SHP77 treated with DMSO at 0.1 percent for 48 hours (cell line): ENCODE data around the gene IL10RB.

ENCODE experiments used
- DNase-seq: peaks from one replicate; lab custom pipeline; 2025; lab: John Stamatoyannopoulos, UW

Gene IL10RB

DNA sequence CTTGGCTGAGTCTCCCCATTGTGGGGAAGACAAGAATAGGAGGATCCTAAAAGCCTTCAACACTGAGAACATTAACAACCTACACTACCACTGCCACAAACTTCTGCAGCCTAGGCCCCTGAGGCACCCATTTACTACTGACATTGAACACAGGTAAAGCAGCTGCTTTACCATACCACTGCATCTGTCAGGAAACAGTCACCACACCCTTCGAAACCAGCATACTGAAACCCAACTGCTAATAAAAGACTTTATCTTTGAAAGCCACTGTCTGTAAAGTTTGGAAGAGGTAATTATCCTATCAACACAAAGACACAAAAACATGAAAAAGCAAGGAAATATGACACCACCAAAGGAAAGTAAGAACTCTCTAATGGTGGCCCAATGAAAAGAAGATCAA is 66.0 kb downstream of the IL10RB start:
- no peak for DNase-seq

DNA sequence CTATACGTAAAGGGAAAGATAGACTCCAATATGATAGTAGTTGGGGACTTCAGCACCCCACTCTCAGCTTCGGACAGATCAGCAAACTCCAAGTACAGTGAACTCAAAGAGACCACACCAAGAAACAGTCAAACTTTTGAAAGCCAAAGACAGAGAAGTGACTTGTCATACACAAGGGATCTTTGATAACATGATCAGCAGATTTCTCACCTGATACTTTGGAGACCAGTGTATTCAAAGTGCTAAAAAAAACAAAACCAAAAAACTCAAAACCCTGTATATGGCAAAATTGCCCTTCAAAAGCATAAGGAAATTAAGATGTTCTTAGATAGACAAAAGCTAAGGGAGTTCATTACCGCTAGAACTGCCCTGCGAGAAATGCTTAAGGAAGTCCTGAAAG is 68.0 kb downstream of the IL10RB start:
- no peak for DNase-seq

DNA sequence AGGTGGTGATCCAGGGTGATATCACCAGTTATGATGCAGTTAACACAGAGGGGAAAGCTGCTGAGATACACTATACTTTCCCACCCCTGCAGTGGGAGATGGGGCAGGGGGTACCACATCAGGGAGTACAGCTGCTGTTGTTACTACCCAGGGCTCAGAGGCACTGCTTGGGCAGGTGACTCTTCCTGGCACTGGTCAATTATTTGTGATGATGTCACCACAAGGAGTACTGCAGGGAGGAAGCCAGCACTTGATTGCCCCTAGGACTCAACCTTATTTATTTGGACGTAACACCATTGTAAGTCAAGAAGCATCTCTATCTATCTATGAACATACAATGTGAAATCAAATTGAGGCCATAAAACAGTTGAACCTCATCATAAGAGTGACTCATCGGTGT is 68.7 kb downstream of the IL10RB start:
- no peak for DNase-seq

DNA sequence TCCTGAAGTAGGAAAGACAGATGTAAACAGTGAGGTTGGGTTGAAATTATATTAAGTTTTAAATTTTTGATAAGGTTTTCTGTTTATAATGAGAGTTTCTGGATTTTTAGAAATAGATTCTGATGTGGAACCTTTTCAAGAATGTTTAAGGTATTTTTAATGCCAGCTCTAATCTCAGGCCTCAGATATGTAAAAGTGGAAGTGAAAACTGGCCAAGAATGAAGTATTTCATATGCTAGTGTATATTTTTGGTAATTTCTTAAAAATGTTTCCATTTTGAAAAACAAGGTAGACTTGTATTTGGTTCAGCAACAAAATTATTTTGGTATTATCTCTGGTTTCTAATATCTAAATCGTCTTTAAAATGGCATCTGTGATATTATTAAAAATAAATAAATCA is 73.0 kb downstream of the IL10RB start:
- no peak for DNase-seq

DNA sequence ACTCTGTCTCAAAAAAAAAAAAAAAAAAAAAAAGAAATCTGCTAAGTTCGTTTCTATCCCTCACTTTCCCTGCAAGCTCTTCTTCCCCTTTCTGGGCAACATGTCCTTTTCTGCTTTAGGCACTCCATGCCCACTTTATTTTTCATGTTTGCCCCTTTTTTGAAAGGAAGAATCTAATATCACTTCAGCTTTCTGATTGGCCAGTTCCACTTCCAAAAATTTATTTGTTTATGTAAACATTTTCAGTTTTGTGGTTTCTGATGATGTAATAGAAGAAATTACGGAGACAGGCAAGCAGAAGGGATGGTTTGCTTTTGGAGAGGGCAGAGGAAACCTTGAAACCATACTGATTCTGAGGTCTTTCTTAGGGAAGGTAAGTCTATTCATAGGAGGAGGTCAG is 73.8 kb downstream of the IL10RB start:
- no peak for DNase-seq

DNA sequence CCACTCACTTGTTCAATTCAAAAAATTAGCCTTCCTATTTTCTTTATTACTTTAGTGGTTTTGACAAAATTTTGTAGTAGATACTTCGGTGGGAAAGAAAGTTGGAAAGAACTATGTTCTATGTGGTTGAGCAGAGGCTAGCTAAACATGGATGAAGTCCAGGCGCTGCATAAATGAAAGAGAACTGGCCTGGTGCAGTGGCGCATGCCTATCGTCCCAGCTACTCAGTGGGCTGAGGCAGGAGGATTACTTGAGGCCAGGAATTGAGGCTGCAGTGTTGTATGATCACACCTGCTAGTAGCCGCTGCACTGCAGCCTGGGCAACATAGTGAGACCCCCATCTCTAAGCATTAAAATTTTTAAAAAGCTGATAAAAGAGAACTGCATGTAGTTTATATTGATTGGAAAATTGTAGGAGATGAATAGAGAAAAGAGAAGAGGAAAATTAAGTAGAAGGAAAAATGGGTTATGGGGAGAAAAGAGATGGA is 79.6 kb downstream of the IL10RB start:
- no peak for DNase-seq
